Measurements from ENCODE around the gene EFHD1.
"Not testable (repeated sequence)": the region's sequence is repeated elsewhere in the genome, so short reads cannot be mapped to it uniquely, and the experiment has no call there.

Gene EFHD1

DNA sequence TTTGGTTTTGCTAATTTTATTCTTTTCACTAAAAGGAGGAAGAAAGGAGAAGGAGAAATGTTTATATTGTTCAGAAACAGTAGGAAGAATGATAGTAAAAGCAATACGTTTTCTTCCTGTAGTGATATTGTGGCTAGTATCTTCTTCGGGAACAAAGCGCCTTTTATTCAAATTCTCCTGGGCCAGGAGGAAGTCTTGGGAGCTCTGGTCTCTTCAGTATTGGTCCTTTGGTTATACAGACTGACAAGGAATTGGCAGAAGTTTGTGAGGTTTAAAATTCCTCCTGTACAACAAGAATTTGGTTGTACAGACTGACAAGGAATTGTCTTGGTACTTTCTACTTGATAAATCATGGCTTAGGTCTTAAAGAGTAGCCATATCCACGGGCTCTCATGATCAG lies 73.7 kb downstream of the EFHD1 start:
- TF ChIP-seq, protein P1, sequence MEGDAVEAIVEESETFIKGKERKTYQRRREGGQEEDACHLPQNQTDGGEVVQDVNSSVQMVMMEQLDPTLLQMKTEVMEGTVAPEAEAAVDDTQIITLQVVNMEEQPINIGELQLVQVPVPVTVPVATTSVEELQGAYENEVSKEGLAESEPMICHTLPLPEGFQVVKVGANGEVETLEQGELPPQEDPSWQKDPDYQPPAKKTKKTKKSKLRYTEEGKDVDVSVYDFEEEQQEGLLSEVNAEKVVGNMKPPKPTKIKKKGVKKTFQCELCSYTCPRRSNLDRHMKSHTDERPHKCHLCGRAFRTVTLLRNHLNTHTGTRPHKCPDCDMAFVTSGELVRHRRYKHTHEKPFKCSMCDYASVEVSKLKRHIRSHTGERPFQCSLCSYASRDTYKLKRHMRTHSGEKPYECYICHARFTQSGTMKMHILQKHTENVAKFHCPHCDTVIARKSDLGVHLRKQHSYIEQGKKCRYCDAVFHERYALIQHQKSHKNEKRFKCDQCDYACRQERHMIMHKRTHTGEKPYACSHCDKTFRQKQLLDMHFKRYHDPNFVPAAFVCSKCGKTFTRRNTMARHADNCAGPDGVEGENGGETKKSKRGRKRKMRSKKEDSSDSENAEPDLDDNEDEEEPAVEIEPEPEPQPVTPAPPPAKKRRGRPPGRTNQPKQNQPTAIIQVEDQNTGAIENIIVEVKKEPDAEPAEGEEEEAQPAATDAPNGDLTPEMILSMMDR (IDR thresholded peaks at IDR 0.05) = no peak
- no peak for DNase-seq (ENCODE audit: low spot score)
- Histone ChIP-seq H3K27ac (no peak overlapping the region), H3K4me3 (no peak overlapping the region)

DNA sequence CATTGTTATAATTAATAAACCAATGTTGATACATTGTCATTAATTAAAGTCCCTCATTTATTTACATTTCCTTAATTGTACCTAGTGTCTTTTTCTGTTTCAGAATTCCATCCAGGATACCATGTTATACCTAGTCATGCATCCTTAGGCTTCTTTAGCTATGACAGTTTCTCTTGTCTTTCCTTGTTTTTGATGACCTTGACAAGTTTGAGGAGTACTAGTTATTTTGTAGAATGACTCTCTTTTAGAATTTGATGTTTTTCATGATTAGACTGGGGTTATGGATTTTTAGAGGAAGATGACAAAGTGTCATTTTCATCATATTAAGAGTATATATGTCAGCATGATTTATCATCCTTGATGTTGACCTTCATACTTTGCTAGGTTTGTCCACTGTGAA lies 80.1 kb downstream of the EFHD1 start:
- TF ChIP-seq, protein P1 (IDR thresholded peaks at IDR 0.05) = no peak
- H3K4me3 ChIP-seq = no peak overlapping the region
- H3K27ac ChIP-seq = no peak overlapping the region
- no peak for DNase-seq (ENCODE audit: low spot score)

DNA sequence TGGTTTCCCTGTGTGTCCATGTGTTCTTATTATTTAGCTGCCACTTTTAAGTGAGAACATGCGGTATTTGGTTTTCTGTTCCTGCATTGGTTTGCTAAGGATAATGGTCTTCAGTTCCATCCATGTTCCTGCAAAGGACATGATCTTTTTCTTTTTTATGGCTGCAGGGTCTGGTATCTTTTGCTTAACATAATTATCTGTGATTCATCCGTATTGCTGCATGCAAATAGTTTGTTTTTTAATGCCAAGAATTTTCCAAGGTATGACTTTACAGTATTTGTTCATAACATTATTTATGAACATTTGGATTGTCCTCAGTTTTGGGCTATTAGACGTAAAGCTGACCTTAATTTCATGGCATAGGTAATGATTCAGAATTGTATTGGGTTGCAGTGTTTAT lies 81.6 kb downstream of the EFHD1 start:
- TF ChIP-seq, protein P1 (IDR thresholded peaks at IDR 0.05) = no peak
- DNase-seq (ENCODE audit: low spot score) = no peak
- no peak overlapping the region for H3K27ac ChIP-seq
- H3K4me3 ChIP-seq = no peak overlapping the region

DNA sequence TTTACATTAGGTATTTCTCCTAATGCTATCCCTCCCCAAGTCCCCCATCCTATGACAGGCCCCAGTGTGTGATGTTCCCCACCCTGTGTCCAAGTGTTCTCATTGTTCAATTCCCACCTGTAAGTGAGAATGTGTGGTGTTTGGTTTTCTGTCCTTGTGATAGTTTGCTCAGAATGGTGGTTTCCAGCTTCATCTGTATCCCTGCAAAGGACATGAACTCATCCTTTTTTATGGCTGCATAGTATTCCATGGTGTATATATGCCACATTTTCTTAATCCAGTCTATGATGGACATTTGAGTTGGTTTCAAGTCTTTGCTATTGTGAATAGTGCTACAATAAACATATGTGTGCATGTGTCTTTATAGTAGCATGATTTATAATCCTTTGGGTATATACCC lies 86.7 kb downstream of the EFHD1 start:
- DNase-seq (ENCODE audit: low spot score); H3K4me3 ChIP-seq; H3K27ac ChIP-seq: not testable (repeated sequence)

DNA sequence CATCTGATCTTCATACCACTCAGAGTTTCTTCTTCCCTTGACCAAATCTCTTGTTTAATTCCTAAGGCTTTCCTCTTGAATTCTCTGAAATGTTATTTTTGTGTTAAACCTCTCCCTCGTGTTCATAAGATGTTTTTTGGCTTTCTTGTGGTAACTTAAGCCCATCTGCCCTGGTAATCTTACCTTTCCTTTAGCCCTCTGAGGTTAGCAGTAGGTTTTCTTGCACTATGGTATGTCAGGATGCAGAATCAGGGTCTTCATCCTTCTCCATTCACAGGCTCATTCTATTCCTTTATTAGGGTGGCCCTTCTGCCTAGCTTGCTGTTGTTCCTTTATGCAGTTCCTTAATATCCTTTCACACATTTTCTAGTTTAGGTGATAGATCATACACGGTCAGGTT lies 87.9 kb downstream of the EFHD1 start:
- TF ChIP-seq, protein P1 (IDR thresholded peaks at IDR 0.05) = no peak
- Histone ChIP-seq H3K27ac (no peak overlapping the region), H3K4me3 (no peak overlapping the region)
- no peak for DNase-seq (ENCODE audit: low spot score)

DNA sequence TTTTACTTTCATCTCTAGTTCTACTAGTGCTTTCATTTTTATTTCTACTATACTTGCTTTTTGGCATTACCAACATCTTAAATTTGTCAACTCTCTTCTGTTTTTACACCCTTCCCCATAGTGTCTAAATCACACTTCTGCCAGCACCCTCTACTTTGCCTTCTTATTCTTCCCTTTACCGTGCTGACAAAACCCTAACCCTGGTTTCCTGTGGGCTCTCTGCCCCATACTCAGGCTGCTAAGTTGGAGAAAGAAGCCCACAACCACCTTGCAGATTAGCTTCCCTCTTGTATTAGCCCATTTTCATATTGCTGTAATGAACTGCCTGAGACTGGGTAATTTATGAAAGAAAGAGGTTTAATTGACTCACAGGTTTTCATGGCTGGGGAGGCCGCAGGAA lies 88.5 kb downstream of the EFHD1 start:
- DNase-seq (ENCODE audit: low spot score) = no peak
- TF ChIP-seq, protein P1 (IDR thresholded peaks at IDR 0.05) = no peak
- Histone ChIP-seq H3K4me3 (no peak overlapping the region), H3K27ac (no peak overlapping the region)

DNA sequence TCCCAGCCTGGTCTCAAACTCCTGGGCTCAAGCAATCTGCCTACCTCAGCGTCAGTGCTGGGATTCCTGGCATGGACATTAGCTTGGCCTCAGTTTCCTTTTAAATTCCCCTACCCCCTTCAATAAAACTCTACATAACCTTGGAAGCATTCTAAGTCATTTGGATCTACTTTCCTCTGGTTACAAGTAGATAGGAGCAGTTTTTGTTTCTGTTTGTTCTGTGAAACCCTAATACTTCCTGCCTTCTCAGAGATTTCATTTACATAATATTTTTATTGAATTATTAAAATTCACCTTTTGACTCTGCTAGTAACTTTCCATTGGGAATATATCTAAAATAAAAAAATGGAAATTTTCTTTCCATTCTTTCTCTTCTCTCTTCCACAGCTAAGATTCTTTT lies 89.6 kb downstream of the EFHD1 start:
- H3K27ac ChIP-seq = no peak overlapping the region

More for the DNA sequence above, 89.6 kb downstream of the EFHD1 start:
- no peak overlapping the region for H3K4me3 ChIP-seq
- DNase-seq (ENCODE audit: low spot score) = no peak
- TF ChIP-seq, protein P1 (IDR thresholded peaks at IDR 0.05) = no peak

All from coronary artery (tissue), 2 donors.